ENCODE data around the gene OR52A5. TPM values are rescaled to one million over a fixed set of nuclear protein-coding genes. Genes with fewer than 3 reads are reported as not detected.

Gene OR52A5
- total and polyA plus RNA-seq, 9 donors = not detected

GRCh38 chr11:5092821-5093585 is 45.2 kb downstream of the OR52A5 start:
- no peaks in the 10 kb centered on the region for H3K36me3 ChIP-seq
- H3K27ac ChIP-seq = no peak overlapping the region
- H3K4me1 ChIP-seq (ENCODE audit: insufficient read depth) = no peaks in the 10 kb centered on the region
- TF ChIP-seq, protein P1, sequence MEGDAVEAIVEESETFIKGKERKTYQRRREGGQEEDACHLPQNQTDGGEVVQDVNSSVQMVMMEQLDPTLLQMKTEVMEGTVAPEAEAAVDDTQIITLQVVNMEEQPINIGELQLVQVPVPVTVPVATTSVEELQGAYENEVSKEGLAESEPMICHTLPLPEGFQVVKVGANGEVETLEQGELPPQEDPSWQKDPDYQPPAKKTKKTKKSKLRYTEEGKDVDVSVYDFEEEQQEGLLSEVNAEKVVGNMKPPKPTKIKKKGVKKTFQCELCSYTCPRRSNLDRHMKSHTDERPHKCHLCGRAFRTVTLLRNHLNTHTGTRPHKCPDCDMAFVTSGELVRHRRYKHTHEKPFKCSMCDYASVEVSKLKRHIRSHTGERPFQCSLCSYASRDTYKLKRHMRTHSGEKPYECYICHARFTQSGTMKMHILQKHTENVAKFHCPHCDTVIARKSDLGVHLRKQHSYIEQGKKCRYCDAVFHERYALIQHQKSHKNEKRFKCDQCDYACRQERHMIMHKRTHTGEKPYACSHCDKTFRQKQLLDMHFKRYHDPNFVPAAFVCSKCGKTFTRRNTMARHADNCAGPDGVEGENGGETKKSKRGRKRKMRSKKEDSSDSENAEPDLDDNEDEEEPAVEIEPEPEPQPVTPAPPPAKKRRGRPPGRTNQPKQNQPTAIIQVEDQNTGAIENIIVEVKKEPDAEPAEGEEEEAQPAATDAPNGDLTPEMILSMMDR (IDR thresholded peaks at IDR 0.05) = no peak
- TF ChIP-seq EP300 (IDR thresholded peaks at IDR 0.05) = no peak
- no peak for TF ChIP-seq POLR2A (IDR thresholded peaks at IDR 0.05)
- H3K9me3 ChIP-seq = no peaks in the 10 kb centered on the region
- no peak overlapping the region for H3K4me3 ChIP-seq
- no peak for DNase-seq
- no peaks in the 10 kb centered on the region for H3K27me3 ChIP-seq
- intact Hi-C loops (cut with DNase I) = no loop called here
- WGBS, 3 donors = 81 to 83% (median 82%) methylated on average over 8 of the region's 8 CpGs

DNA sequence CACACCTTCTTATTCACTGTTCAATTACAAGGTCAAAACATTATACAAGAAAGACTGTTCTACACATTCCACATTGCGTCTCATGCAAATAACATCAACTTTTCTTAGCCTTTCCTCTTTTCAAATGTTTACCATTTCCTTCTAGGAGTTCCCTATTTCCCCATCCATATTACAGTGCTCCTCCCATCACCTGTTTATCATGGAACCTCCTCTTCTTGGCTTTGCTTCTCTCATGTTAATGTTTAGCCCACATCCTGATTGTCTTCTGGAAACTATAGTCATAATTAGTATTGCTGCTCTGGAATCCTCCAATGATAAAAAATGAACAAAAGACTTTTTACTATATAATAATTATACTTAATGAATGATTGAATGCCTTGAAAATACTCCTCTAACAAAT is 47.5 kb downstream of the OR52A5 start:
- no peak overlapping the region for H3K4me3 ChIP-seq
- DNase-seq = no peak
- H3K4me1 ChIP-seq (ENCODE audit: insufficient read depth) = no peaks in the 10 kb centered on the region
- intact Hi-C loops (cut with DNase I) = no loop called here
- no peaks in the 10 kb centered on the region for H3K27me3 ChIP-seq
- no peaks in the 10 kb centered on the region for H3K36me3 ChIP-seq
- H3K27ac ChIP-seq = no peak overlapping the region
- TF ChIP-seq POLR2A (IDR thresholded peaks at IDR 0.05) = no peak
- TF ChIP-seq EP300 (IDR thresholded peaks at IDR 0.05) = no peak
- TF ChIP-seq, protein P1 (IDR thresholded peaks at IDR 0.05) = no peak
- WGBS, 3 donors = 77 to 90% (median 89%) methylated on average over 1 of the region's 1 CpG
- H3K9me3 ChIP-seq = no peaks in the 10 kb centered on the region

DNA sequence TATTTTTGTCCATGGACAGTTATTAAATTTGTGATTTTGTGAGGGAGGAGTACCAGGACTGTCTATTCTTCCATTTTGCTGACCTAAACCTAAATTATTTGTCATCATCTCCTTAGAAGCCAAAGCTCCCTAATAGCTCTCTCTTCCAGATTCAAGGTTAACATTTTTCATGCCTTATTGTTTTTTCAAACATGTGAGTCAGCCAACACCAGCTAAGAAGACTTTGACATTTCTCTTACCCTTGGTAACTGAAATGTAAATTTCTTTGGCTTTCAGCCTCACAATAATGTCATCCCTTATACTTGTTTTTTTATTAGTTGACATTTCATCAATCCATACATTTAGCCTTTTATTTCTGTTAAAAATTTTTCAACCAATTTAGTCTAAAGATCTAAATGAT is 49.6 kb downstream of the OR52A5 start:
- Histone ChIP-seq H3K27ac (no peak overlapping the region), H3K9me3 (no peaks in the 10 kb centered on the region), H3K27me3 (no peaks in the 10 kb centered on the region), H3K36me3 (no peaks in the 10 kb centered on the region), H3K4me3 (no peak overlapping the region), H3K4me1 (ENCODE audit: insufficient read depth) (no peaks in the 10 kb centered on the region)
- TF ChIP-seq, protein P1 (IDR thresholded peaks at IDR 0.05) = no peak
- TF ChIP-seq POLR2A (IDR thresholded peaks at IDR 0.05) (no peak), EP300 (IDR thresholded peaks at IDR 0.05) (no peak)
- DNase-seq = no peak
- intact Hi-C loops (cut with DNase I) = no loop called here

- TF ChIP-seq POLR2A (IDR thresholded peaks at IDR 0.05) (no peak), EP300 (IDR thresholded peaks at IDR 0.05) (no peak)
- TF ChIP-seq, protein P1 (IDR thresholded peaks at IDR 0.05) = no peak
- no peak for DNase-seq
- intact Hi-C loops (cut with DNase I) = no loop called here
Observed at GRCh38 chr11:5083602-5084001, 54.6 kb downstream of the OR52A5 start.

More at GRCh38 chr11:5083602-5084001, 54.6 kb downstream of the OR52A5 start:
- no peak overlapping the region for H3K4me3 ChIP-seq
- H3K4me1 ChIP-seq (ENCODE audit: insufficient read depth) = no peaks in the 10 kb centered on the region
- H3K9me3 ChIP-seq = no peaks in the 10 kb centered on the region
- no peaks in the 10 kb centered on the region for H3K36me3 ChIP-seq
- H3K27me3 ChIP-seq = no peaks in the 10 kb centered on the region
- H3K27ac ChIP-seq = no peak overlapping the region
